A549 (cell line): ENCODE results near the gene BCAS3. TPM values are rescaled to one million over a fixed set of nuclear protein-coding genes. Genes with fewer than 3 reads are reported as not detected.

Experiments used
- ATAC-seq, 2 experiments: fragments of 200-7000 bp in 1 of 2; fragments of >200 bp in 1 of 2; cut with Nextera tagmentation in 1 of 2; cut with Tn5 transposase in 1 of 2; 3 replicates each; pipeline versions ENCODE4 v1.8.0 to v1.9.1; 2018 to 2020; ENCODE audit warnings: mild to moderate bottlenecking in 1 of 2, moderate library complexity in 1 of 2
- CTCF ChIA-PET: fragments of 300-600 bp; sonication (Branson Sonifier 250); formaldehyde crosslinking; extraction: SDS; loops from one replicate; lab custom pipeline; 2021; ENCODE audit warnings: antibody characterized with exemption, inconsistent platforms; lab: Yijun Ruan, JAX
- POLR2A ChIA-PET: fragments of 350-600 bp; formaldehyde crosslinking; extraction: SDS; loops from one replicate; lab custom pipeline; 2021; ENCODE audit warnings: antibody characterized with exemption, inconsistent platforms; lab: Yijun Ruan, JAX
- DNase-seq, 2 experiments: peaks; one replicate each; pipeline versions ENCODE4 v3.0.0 to v3.0.0-alpha.2; 2011 to 2016; ENCODE audit warnings: low read depth in 1 of 2, low spot score in 1 of 2
- FAIRE-seq: peaks from 2 replicates; lab custom pipeline; 2011; peaks lifted over from hg19 to GRCh38; lab: Jason Lieb, UNC
- H3K27ac ChIP-seq, 2 experiments: fragments of >200 bp; sonication (Bioruptor Twin); formaldehyde crosslinking; 3 replicates each; pipeline ENCODE4 v1.5.1; 2016 to 2017
- H3K4me1 ChIP-seq: fragments of >200 bp; sonication (Bioruptor Twin); formaldehyde crosslinking; 3 replicates; pipeline ENCODE4 v1.6.1; 2016
- H3K4me2 ChIP-seq: fragments of >200 bp; sonication (Bioruptor Twin); formaldehyde crosslinking; 3 replicates; pipeline ENCODE4 v1.6.1; 2016
- H3K4me3 ChIP-seq: fragments of >200 bp; sonication (Bioruptor Twin); formaldehyde crosslinking; 3 replicates; pipeline ENCODE4 v1.5.1; 2016
- H3K9me3 ChIP-seq: fragments of >200 bp; sonication (Bioruptor Twin); formaldehyde crosslinking; 3 replicates; pipeline ENCODE4 v1.6.1; 2016
- ATOH8 ChIP-seq: fragments of 250-450 bp; sonication (Bioruptor Pico); IDR thresholded peaks from 2 replicates; pipeline ENCODE4 v1.5.0; 2020; ENCODE audit warnings: low read depth, mild to moderate bottlenecking, moderate library complexity
- CTCF ChIP-seq: fragments of >200 bp; sonication (Bioruptor Twin); formaldehyde crosslinking; IDR thresholded peaks from 3 replicates; pipeline ENCODE4 v1.5.1; 2016
- E2F6 ChIP-seq: IDR thresholded peaks from 2 replicates; pipeline ENCODE4 v1.6.1; 2012; ENCODE audit warnings: low read depth, borderline replicate concordance
- FOSL2 ChIP-seq, 2 experiments: fragments of 450-650 bp in 1 of 2; fragments of >200 bp in 1 of 2; sonication (Bioruptor Twin) in 1 of 2; formaldehyde crosslinking; IDR thresholded peaks; 2 replicates each; pipeline versions ENCODE4 v1.5.0 to v1.6.1; 2016 to 2020; ENCODE audit warnings: mild to moderate bottlenecking in 1 of 2, moderate library complexity in 1 of 2
- HOXB13 ChIP-seq: fragments of 250-450 bp; sonication (Bioruptor Pico); IDR thresholded peaks from 2 replicates; pipeline ENCODE4 v1.5.0; 2020; ENCODE audit warnings: low read depth, mild to moderate bottlenecking, moderate library complexity
- HOXB5 ChIP-seq: fragments of 250-450 bp; sonication (Bioruptor Pico); IDR thresholded peaks from 2 replicates; pipeline ENCODE4 v1.5.0; 2020; ENCODE audit warnings: mild to moderate bottlenecking, moderate library complexity
- MAFK ChIP-seq: fragments of 450-650 bp; IDR thresholded peaks from 2 replicates; pipeline ENCODE4 v1.6.1; 2014; ENCODE audit not compliant: partially characterized antibody
- MAX ChIP-seq: IDR thresholded peaks from 2 replicates; pipeline ENCODE4 v1.6.1; 2012
- NFE2L2 ChIP-seq: fragments of 150-350 bp; conservative IDR thresholded peaks from 2 replicates; pipeline ENCODE4 v1.6.1; 2014; ENCODE audit warnings: low read length
- NPAS2 ChIP-seq: fragments of 250-450 bp; sonication (Bioruptor Pico); IDR thresholded peaks from 2 replicates; pipeline ENCODE4 v1.8.0; 2022; ENCODE audit warnings: mild to moderate bottlenecking, moderate library complexity, borderline replicate concordance
- USF2 ChIP-seq: fragments of 450-650 bp; IDR thresholded peaks from 2 replicates; pipeline ENCODE4 v1.6.1; 2014; ENCODE audit warnings: antibody characterized with exemption
- ZFP36 ChIP-seq: fragments of 450-650 bp; IDR thresholded peaks from 2 replicates; pipeline ENCODE4 v1.6.1; 2014; ENCODE audit warnings: borderline replicate concordance; ENCODE audit not compliant: partially characterized antibody
- WGBS: methylation state at CpG from one replicate; pipeline ENCODE4 v1.1.6; 2017; ENCODE audit errors: missing lambda C conversion rate; 5-methylcytosine and 5-hydroxymethylcytosine counted together
- polyA plus RNA-seq, 4 experiments: library from polyadenylated mRNA; depleted of rRNA in 3 of 4; stranded (reverse); fragments of >200 nt; fragmentation: RNase III in 1 of 4; extraction: RNeasy Plus Mini Kit Qiagen cat#74134 plus additional on column Dnase treatment in 1 of 4; gene quantifications; 2 replicates in 3 of 4; 3 replicates in 1 of 4; pipeline ENCODE4 v1.2.3, GENCODE V29; 2011 to 2017

Gene BCAS3
- polyA plus RNA-seq, 2 of the 4 experiments (the other 2 are of a cell fraction) = 14.7 to 43.4 TPM

GRCh38 chr17:61208301-61209105 is 530.9 kb downstream of the BCAS3 start:
- FAIRE-seq = peak; percentile 95
- Histone ChIP-seq H3K9me3 (no peaks in the 10 kb centered on the region), H3K4me1 (peaks cover 36% of the 10 kb centered on the region), H3K27ac (peak overlapping the region; percentile 59 to 78), H3K4me3 (peak overlapping the region; percentile 25; the same call in 2 of the 3 replicates), H3K4me2 (peak overlapping the region; percentile 80)
- TF ChIP-seq E2F6 = peak; percentile 59; the same call in 1 of the 2 replicates
- TF ChIP-seq MAX = peak; percentile 85
- no peak; the same call in 1 of the 2 replicates for TF ChIP-seq ATOH8 (CRISPR knock-in tag)
- no peak for TF ChIP-seq HOXB5 (CRISPR knock-in tag)
- TF ChIP-seq FOSL2 (IDR thresholded peaks at IDR 0.05) = no peak
- peak; percentile 41; the same call in 1 of the 2 replicates for TF ChIP-seq FOSL2 (CRISPR knock-in tag; IDR thresholded peaks at IDR 0.05)
- TF ChIP-seq MAFK = peak; percentile 73
- DNase-seq = peak in 1 of 2 experiments; percentile 25
- CTCF ChIA-PET = interaction anchor here (0.6 to 1.8 kb wide), 8 partner anchors 11 to 502 kb away, joined by 3 to 7 read pairs (median 5); no protein-coding TSS in a partner anchor
- ATAC-seq = peak; percentile 41 to 56; a peak in 5 of 6 replicates
- 9% methylated on average over 6 of the region's 6 CpGs for WGBS
- POLR2A ChIA-PET = interaction anchor here (0.7 kb wide), 1 partner anchor 15 kb away, joined by 6 read pairs; no protein-coding TSS in a partner anchor

- WGBS = 86% methylated on average over 4 of the region's 4 CpGs
- no peak for ATAC-seq
- Histone ChIP-seq H3K27ac (peak overlapping the region in 1 of 2 experiments; percentile 78; a peak in 3 of 6 replicates), H3K9me3 (no peaks in the 10 kb centered on the region), H3K4me2 (peak overlapping the region; percentile 80; the same call in 2 of the 3 replicates), H3K4me1 (peaks cover 34% of the 10 kb centered on the region), H3K4me3 (no peak overlapping the region)
- no peak for TF ChIP-seq MAX
- FAIRE-seq = peak; percentile 88
- ChIA-PET POLR2A (interaction anchor here (0.7 kb wide), 1 partner anchor 15 kb away, joined by 6 read pairs; no protein-coding TSS in a partner anchor), CTCF (interaction anchor here (0.6 to 1.8 kb wide), 8 partner anchors 10 to 503 kb away, joined by 3 to 7 read pairs (median 4); no protein-coding TSS in a partner anchor)
- no peak for DNase-seq
Measured at GRCh38 chr17:61209106-61209439, 531.4 kb downstream of the BCAS3 start.

- no peaks in the 10 kb centered on the region for H3K9me3 ChIP-seq
- TF ChIP-seq NFE2L2 = no peak
- no peak for TF ChIP-seq E2F6
- TF ChIP-seq HOXB13 (CRISPR knock-in tag) = no peak
- no peak for TF ChIP-seq USF2
- no peak for TF ChIP-seq CTCF
- no peak for TF ChIP-seq NPAS2 (CRISPR knock-in tag)
- TF ChIP-seq ZFP36 = no peak
- no peak overlapping the region for H3K27ac ChIP-seq
- 88% methylated on average over 6 of the region's 6 CpGs for WGBS
- H3K4me3 ChIP-seq = no peak overlapping the region
- ChIA-PET POLR2A (no interaction called here), CTCF (interaction anchor here (0.6 to 1.8 kb wide), 3 partner anchors 18 to 188 kb away, joined by 3 to 7 read pairs (median 4); no protein-coding TSS in a partner anchor)
- no peak overlapping the region for H3K4me2 ChIP-seq
- peaks cover 33% of the 10 kb centered on the region for H3K4me1 ChIP-seq
- no peak for FAIRE-seq
- no peak for ATAC-seq
- DNase-seq = no peak
Measured at GRCh38 chr17:61209525-61209924, 531.9 kb downstream of the BCAS3 start.
